GM18526 (cell line): ENCODE results near the gene TTC39C.

Source experiments
- POLR2A ChIP-seq: IDR thresholded peaks from 3 replicates; pipeline ENCODE4 v1.6.1; 2011; ENCODE audit not compliant: insufficient read length; ENCODE audit errors: extremely low read depth

TTC39C gene

GRCh38 chr18:24023185-24023814, 8.7 kb downstream of the TTC39C start:
- no peak for TF ChIP-seq POLR2A

- TF ChIP-seq POLR2A: no peak
Observed at GRCh38 chr18:24024425-24024824, 9.9 kb downstream of the TTC39C start.

GRCh38 chr18:24026457-24026856, 11.9 kb downstream of the TTC39C start:
- no peak for TF ChIP-seq POLR2A

- no peak for TF ChIP-seq POLR2A
Observed at GRCh38 chr18:24027156-24027827, 12.7 kb downstream of the TTC39C start.

- TF ChIP-seq POLR2A: no peak
Observed at GRCh38 chr18:24031318-24031717, 16.8 kb downstream of the TTC39C start.

- TF ChIP-seq POLR2A: no peak
Observed at GRCh38 chr18:24031916-24032315, 17.4 kb downstream of the TTC39C start.

- TF ChIP-seq POLR2A: no peak
Observed at GRCh38 chr18:24033641-24034412, 19.3 kb downstream of the TTC39C start.

GRCh38 chr18:24035316-24035715, 20.8 kb downstream of the TTC39C start:
- no peak for TF ChIP-seq POLR2A

GRCh38 chr18:24039671-24040070, 25.1 kb downstream of the TTC39C start:
- no peak for TF ChIP-seq POLR2A

GRCh38 chr18:24041691-24042090, 27.1 kb downstream of the TTC39C start:
- no peak for TF ChIP-seq POLR2A

- no peak for TF ChIP-seq POLR2A
Observed at GRCh38 chr18:24043403-24043802, 28.8 kb downstream of the TTC39C start.

- no peak for TF ChIP-seq POLR2A
Observed at GRCh38 chr18:24048261-24048660, 33.7 kb downstream of the TTC39C start.

GRCh38 chr18:24049142-24049541, 34.6 kb downstream of the TTC39C start:
- no peak for TF ChIP-seq POLR2A

GRCh38 chr18:24051031-24051947, 36.7 kb downstream of the TTC39C start:
- TF ChIP-seq POLR2A: no peak

- TF ChIP-seq POLR2A: no peak
Observed at GRCh38 chr18:24052053-24052452, 37.5 kb downstream of the TTC39C start.

- TF ChIP-seq POLR2A: no peak
Observed at GRCh38 chr18:24053211-24053610, 38.7 kb downstream of the TTC39C start.

- TF ChIP-seq POLR2A: no peak
Observed at GRCh38 chr18:24054130-24054529, 39.6 kb downstream of the TTC39C start.
